GM23338 (cell line): ENCODE measurements around the gene NID2. TPM values are rescaled to one million over a fixed set of nuclear protein-coding genes. Genes with fewer than 3 reads are reported as not detected.

ENCODE experiments used
- ATAC-seq: fragments of 200-7000 bp; cut with Tn5 transposase; 3 replicates; pipeline ENCODE4 v1.9.1; 2020
- DNase-seq: peaks from one replicate; pipeline ENCODE4 v3.0.0-alpha.2; 2015; ENCODE audit warnings: low spot score
- H2AFZ ChIP-seq: fragments of 200-600 bp; sonication (generic); 2 replicates; pipeline ENCODE4 v1.8.0; 2016; ENCODE audit warnings: antibody characterized with exemption, mild to moderate bottlenecking, moderate library complexity
- H3F3A ChIP-seq: fragments of 200-600 bp; sonication (generic); replicated peaks from 2 replicates; pipeline ENCODE4 v1.8.0; 2017; ENCODE audit warnings: antibody characterized with exemption, mixed run types, low read depth
- H3K27ac ChIP-seq: fragments of 200-600 bp; sonication (generic); 2 replicates; pipeline ENCODE4 v1.6.1; 2016; ENCODE audit warnings: low read depth
- H3K27me3 ChIP-seq: fragments of 200-600 bp; sonication (generic); 2 replicates; pipeline ENCODE4 v1.8.0; 2016; ENCODE audit warnings: mild to moderate bottlenecking, mixed run types, moderate library complexity; ENCODE audit not compliant: insufficient read depth
- H3K36me3 ChIP-seq: fragments of 200-600 bp; sonication (generic); 2 replicates; pipeline ENCODE4 v1.8.0; 2016; ENCODE audit warnings: mild to moderate bottlenecking; ENCODE audit not compliant: insufficient read depth
- H3K4me1 ChIP-seq: fragments of 200-600 bp; sonication (generic); 2 replicates; pipeline ENCODE4 v1.8.0; 2016; ENCODE audit warnings: mild to moderate bottlenecking, moderate library complexity; ENCODE audit not compliant: insufficient read depth
- H3K4me2 ChIP-seq: fragments of 200-600 bp; sonication (generic); 2 replicates; pipeline ENCODE4 v1.7.1; 2017; ENCODE audit warnings: mixed run types
- H3K4me3 ChIP-seq: fragments of 200-600 bp; sonication (generic); 2 replicates; pipeline ENCODE4 v1.6.1; 2016; ENCODE audit warnings: mixed run types
- H3K79me2 ChIP-seq: fragments of 200-600 bp; sonication (generic); replicated peaks from 2 replicates; pipeline ENCODE4 v1.8.0; 2017; ENCODE audit warnings: mild to moderate bottlenecking; ENCODE audit not compliant: insufficient read depth
- H3K9me2 ChIP-seq: fragments of 200-600 bp; sonication (generic); 2 replicates; pipeline ENCODE4 v1.8.0; 2017; ENCODE audit not compliant: insufficient read depth
- H4K20me1 ChIP-seq: fragments of 200-600 bp; sonication (generic); replicated peaks from 2 replicates; pipeline ENCODE4 v1.8.0; 2017; ENCODE audit warnings: mild to moderate bottlenecking; ENCODE audit not compliant: insufficient read depth
- H3K27ac Mint-ChIP-seq: 2 replicates; pipeline ENCODE4 v1.8.0; 2020; ENCODE audit warnings: inconsistent platforms, mild to moderate bottlenecking, moderate library complexity, mixed read lengths
- H3K27me3 Mint-ChIP-seq: 3 replicates; pipeline ENCODE4 v1.8.0; 2022; ENCODE audit warnings: low read depth, mild to moderate bottlenecking, moderate library complexity, mixed read lengths, inconsistent platforms; ENCODE audit not compliant: insufficient read depth, poor library complexity
- H3K36me3 Mint-ChIP-seq: 3 replicates; pipeline ENCODE4 v1.8.0; 2021; ENCODE audit warnings: low read depth, mild to moderate bottlenecking, inconsistent platforms, moderate library complexity, mixed read lengths
- H3K4me1 Mint-ChIP-seq: 3 replicates; pipeline ENCODE4 v1.8.0; 2020; ENCODE audit warnings: mild to moderate bottlenecking, inconsistent platforms, mixed read lengths
- H3K4me3 Mint-ChIP-seq: 3 replicates; pipeline ENCODE4 v1.8.0; 2021; ENCODE audit warnings: moderate library complexity, mild to moderate bottlenecking, inconsistent platforms, mixed read lengths
- H3K9me3 Mint-ChIP-seq: 3 replicates; pipeline ENCODE4 v1.8.0; 2020; ENCODE audit warnings: moderate library complexity, mild to moderate bottlenecking, inconsistent platforms, mixed read lengths
- CREB1 ChIP-seq: fragments of 250-450 bp; sonication (Bioruptor Pico); IDR thresholded peaks from 2 replicates; pipeline ENCODE4 v1.5.0; 2020; ENCODE audit warnings: low read depth, mild to moderate bottlenecking, moderate library complexity
- CTCF ChIP-seq, 2 experiments: fragments of 200-600 bp in 1 of 2; sonication (generic) in 1 of 2; conservative IDR thresholded peaks; 2 replicates each; pipeline versions ENCODE4 v1.5.1 to v1.6.1; 2016 to 2017; ENCODE audit warnings: antibody characterized with exemption in 2 of 2, low read depth in 2 of 2, mild to moderate bottlenecking in 2 of 2, moderate library complexity in 1 of 2
- ETS1 ChIP-seq: IDR thresholded peaks from 2 replicates; pipeline ENCODE4 v1.6.1; 2016; ENCODE audit warnings: antibody characterized with exemption
- EZH2 ChIP-seq: fragments of 200-600 bp; sonication (generic); IDR thresholded peaks from one replicate; pipeline ENCODE4 v1.8.0; 2017; ENCODE audit warnings: antibody characterized with exemption, mild to moderate bottlenecking, low read depth; ENCODE audit not compliant: unreplicated experiment
- JUNB ChIP-seq: IDR thresholded peaks from one replicate; pipeline ENCODE4 v1.6.1; 2016; ENCODE audit warnings: antibody characterized with exemption; ENCODE audit not compliant: unreplicated experiment
- NANOG ChIP-seq: IDR thresholded peaks from 2 replicates; pipeline ENCODE4 v1.6.1; 2016; ENCODE audit warnings: antibody characterized with exemption, borderline replicate concordance
- POLR2AphosphoS5 ChIP-seq: IDR thresholded peaks from 2 replicates; pipeline ENCODE4 v1.6.1; 2016; ENCODE audit warnings: antibody characterized with exemption, low read depth
- REST ChIP-seq: IDR thresholded peaks from one replicate; pipeline ENCODE4 v1.6.1; 2018; ENCODE audit warnings: antibody characterized with exemption; ENCODE audit not compliant: unreplicated experiment
- STAT1 ChIP-seq: IDR thresholded peaks from one replicate; pipeline ENCODE4 v1.6.1; 2016; ENCODE audit warnings: antibody characterized with exemption; ENCODE audit not compliant: unreplicated experiment
- ZNF331 ChIP-seq: fragments of 250-450 bp; sonication (Bioruptor Pico); IDR thresholded peaks from 2 replicates; pipeline ENCODE4 v1.5.0; 2020; ENCODE audit warnings: low read depth, mild to moderate bottlenecking, moderate library complexity
- polyA plus RNA-seq: library from polyadenylated mRNA; unstranded; fragments of >200 nt; fragmentation: Nextera tagmentation; extraction: Ambion mirVana; gene quantifications from 2 replicates; pipeline ENCODE4 v1.2.1, GENCODE V29; 2016
- total RNA-seq: library from RNA; depleted of rRNA; stranded (reverse); fragments of >200 nt; shearing (Covaris generic); gene quantifications from 2 replicates; pipeline ENCODE4 v1.2.3, GENCODE V29; 2014

The NID2 gene
- total and polyA plus RNA-seq, 2 experiments from 2014 or later, result 4.3 to 10.4 TPM

- no peak for TF ChIP-seq CTCF (conservative IDR thresholded peaks at IDR 0.05; ENCODE audit: low read depth in 2 of 2)
- no peak for TF ChIP-seq POLR2AphosphoS5
- TF ChIP-seq ZNF331, result no peak
These were observed 9.2 kb downstream of the NID2 start (continued) for GRCh38 chr14:52059649-52060048.

- H3K27ac Mint-ChIP-seq, result no peak overlapping the region
- H4K20me1 ChIP-seq, result no peaks in the 10 kb centered on the region
- H3K4me3 ChIP-seq, result no peak overlapping the region
- no peak overlapping the region for H3K4me3 Mint-ChIP-seq
- ATAC-seq, result no peak
- H3K9me2 ChIP-seq, result no peaks in the 10 kb centered on the region
- no peaks in the 10 kb centered on the region for H3K36me3 ChIP-seq
- no peak overlapping the region for H3K27ac ChIP-seq
- no peaks in the 10 kb centered on the region for H3K79me2 ChIP-seq
- H3K4me2 ChIP-seq, result no peak overlapping the region
- H3K36me3 Mint-ChIP-seq, result no peaks in the 10 kb centered on the region
- H3K27me3 Mint-ChIP-seq, result peaks cover 4% of the 10 kb centered on the region
- peaks cover 4% of the 10 kb centered on the region; the same call in 1 of the 2 replicates for H3K27me3 ChIP-seq
- peaks cover 18% of the 10 kb centered on the region for H3K4me1 ChIP-seq
- peaks cover 21% of the 10 kb centered on the region for H3K4me1 Mint-ChIP-seq
- H2AFZ ChIP-seq, result no peak overlapping the region
- DNase-seq, result no peak
- no peak for TF ChIP-seq POLR2AphosphoS5
- no peak for TF ChIP-seq ETS1
- TF ChIP-seq CREB1 (CRISPR knock-in tag), result no peak
- TF ChIP-seq REST, result no peak
- no peak for TF ChIP-seq JUNB
- TF ChIP-seq EZH2, result no peak
- no peak for TF ChIP-seq NANOG
- no peak for TF ChIP-seq STAT1
- TF ChIP-seq ZNF331, result no peak
- H3K9me3 Mint-ChIP-seq, result no peaks in the 10 kb centered on the region
- no peaks in the 10 kb centered on the region for H3F3A ChIP-seq
These were observed 10.5 kb downstream of the NID2 start for GRCh38 chr14:52058341-52058740.
